ENCODE data around the gene PRSS1.
"Not testable (repeated sequence)": the region's sequence is repeated elsewhere in the genome, so short reads cannot be mapped to it uniquely, and the experiment has no call there.

PRSS1 gene

GRCh38 chr7:142773230-142773629 is 24.0 kb downstream of the PRSS1 start:
- DNase-seq (ENCODE audit: low spot score): no peak

- no peak for DNase-seq (ENCODE audit: low spot score)
These were observed 24.9 kb downstream of the PRSS1 start for GRCh38 chr7:142773937-142774744.

- no peak for DNase-seq (ENCODE audit: low spot score)
These were observed 25.6 kb downstream of the PRSS1 start for GRCh38 chr7:142774826-142775225.

- DNase-seq (ENCODE audit: low spot score): not testable (repeated sequence)
These were observed 26.3 kb downstream of the PRSS1 start for GRCh38 chr7:142775351-142776115.

- DNase-seq (ENCODE audit: low spot score): no peak
These were observed 27.1 kb downstream of the PRSS1 start for GRCh38 chr7:142776206-142776844.

- DNase-seq (ENCODE audit: low spot score): not testable (repeated sequence)
These were observed 27.6 kb downstream of the PRSS1 start for GRCh38 chr7:142776845-142777225.

- no peak for DNase-seq (ENCODE audit: low spot score)
These were observed 28.0 kb downstream of the PRSS1 start for GRCh38 chr7:142777318-142777717.

- DNase-seq (ENCODE audit: low spot score): peak; percentile 85
These were observed 33.9 kb downstream of the PRSS1 start for GRCh38 chr7:142782922-142783900.

- DNase-seq (ENCODE audit: low spot score): no peak
These were observed 34.8 kb downstream of the PRSS1 start for GRCh38 chr7:142784096-142784495.

- no peak for DNase-seq (ENCODE audit: low spot score)
These were observed 35.4 kb downstream of the PRSS1 start for GRCh38 chr7:142784716-142785115.

GRCh38 chr7:142785841-142786250 is 36.6 kb downstream of the PRSS1 start:
- no peak for DNase-seq (ENCODE audit: low spot score)

GRCh38 chr7:142787034-142787768 is 37.9 kb downstream of the PRSS1 start:
- DNase-seq (ENCODE audit: low spot score): no peak

GRCh38 chr7:142787783-142788182 is 38.5 kb downstream of the PRSS1 start:
- DNase-seq (ENCODE audit: low spot score): no peak

GRCh38 chr7:142788303-142789289 is 39.3 kb downstream of the PRSS1 start:
- no peak for DNase-seq (ENCODE audit: low spot score)

- DNase-seq (ENCODE audit: low spot score): no peak
These were observed 40.2 kb downstream of the PRSS1 start for GRCh38 chr7:142789441-142789840.

- DNase-seq (ENCODE audit: low spot score): no peak
These were observed 40.8 kb downstream of the PRSS1 start for GRCh38 chr7:142790056-142790455.

- no peak for DNase-seq (ENCODE audit: low spot score)
These were observed 41.3 kb downstream of the PRSS1 start for GRCh38 chr7:142790555-142790954.

GRCh38 chr7:142791502-142791901 is 42.2 kb downstream of the PRSS1 start:
- DNase-seq (ENCODE audit: low spot score): no peak

GRCh38 chr7:142792129-142792528 is 42.9 kb downstream of the PRSS1 start:
- DNase-seq (ENCODE audit: low spot score): no peak

GRCh38 chr7:142792593-142792992 is 43.3 kb downstream of the PRSS1 start:
- DNase-seq (ENCODE audit: low spot score): no peak

All from putamen (tissue), 1 donor.